DOHH2 (cell line): ENCODE results near the gene DRGX.

Experiments used
- H3F3A ChIP-seq: fragments of 200-600 bp; sonication (generic), shearing (Covaris generic); 2 replicates; pipeline ENCODE4 v1.6.0; 2016; ENCODE audit warnings: antibody characterized with exemption, mild to moderate bottlenecking; ENCODE audit not compliant: control insufficient read depth, insufficient read depth
- H3K27ac ChIP-seq: fragments of 200-600 bp; sonication (generic); 2 replicates; pipeline ENCODE4 v1.5.1; 2014; ENCODE audit warnings: low read depth, mild to moderate bottlenecking, low read length, moderate library complexity
- H3K27me3 ChIP-seq: fragments of 200-600 bp; sonication (generic); 2 replicates; pipeline ENCODE4 v1.6.1; 2014; ENCODE audit warnings: mild to moderate bottlenecking, low read length, mixed read lengths; ENCODE audit not compliant: control insufficient read depth
- H3K36me3 ChIP-seq: fragments of 200-600 bp; sonication (generic); 2 replicates; pipeline ENCODE4 v1.6.1; 2014; ENCODE audit warnings: mild to moderate bottlenecking, low read length, moderate library complexity, mixed read lengths; ENCODE audit not compliant: control insufficient read depth
- H3K4me1 ChIP-seq: fragments of 200-600 bp; sonication (generic); 2 replicates; pipeline ENCODE4 v1.6.1; 2014; ENCODE audit warnings: mild to moderate bottlenecking, low read length, mixed read lengths; ENCODE audit not compliant: control insufficient read depth
- H3K4me2 ChIP-seq: fragments of 200-600 bp; sonication (generic); 2 replicates; pipeline ENCODE4 v1.6.0; 2014; ENCODE audit warnings: mild to moderate bottlenecking, low read length, moderate library complexity
- H3K4me3 ChIP-seq: fragments of 200-600 bp; sonication (generic); 2 replicates; pipeline ENCODE4 v1.5.1; 2014; ENCODE audit warnings: mild to moderate bottlenecking, low read length, mixed read lengths
- H3K79me2 ChIP-seq: fragments of 200-600 bp; sonication (generic); 2 replicates; pipeline ENCODE4 v1.6.1; 2014; ENCODE audit warnings: mild to moderate bottlenecking, low read length, mixed read lengths; ENCODE audit not compliant: control insufficient read depth
- H3K9me2 ChIP-seq: fragments of 200-600 bp; sonication (generic); replicated peaks from 2 replicates; pipeline ENCODE4 v1.6.1; 2014; ENCODE audit warnings: mild to moderate bottlenecking, low read length, mixed read lengths; ENCODE audit not compliant: control insufficient read depth
- H3K9me3 ChIP-seq: fragments of 200-600 bp; sonication (generic); 2 replicates; pipeline ENCODE4 v1.6.1; 2014; ENCODE audit warnings: antibody characterized with exemption, low read length, mixed read lengths; ENCODE audit not compliant: control insufficient read depth, insufficient read depth
- H4K20me1 ChIP-seq: fragments of 200-600 bp; sonication (generic); 2 replicates; pipeline ENCODE4 v1.6.0; 2014; ENCODE audit warnings: low read depth, mild to moderate bottlenecking, antibody characterized with exemption, low read length, moderate library complexity; ENCODE audit not compliant: control insufficient read depth, insufficient read depth
- EZH2phosphoT487 ChIP-seq: fragments of 200-600 bp; sonication (generic); IDR thresholded peaks from 2 replicates; pipeline ENCODE4 v1.6.1; 2017; ENCODE audit warnings: borderline replicate concordance, mild to moderate bottlenecking, antibody characterized with exemption, low read length, moderate library complexity, mixed read lengths
- TF ChIP-seq, protein P1 (sequence below): fragments of 200-600 bp; sonication (generic); IDR thresholded peaks from one replicate; pipeline ENCODE4 v1.5.1; 2014; ENCODE audit warnings: antibody characterized with exemption, mild to moderate bottlenecking, low read depth, low read length; ENCODE audit not compliant: poor library complexity, severe bottlenecking

The DRGX gene

DNA sequence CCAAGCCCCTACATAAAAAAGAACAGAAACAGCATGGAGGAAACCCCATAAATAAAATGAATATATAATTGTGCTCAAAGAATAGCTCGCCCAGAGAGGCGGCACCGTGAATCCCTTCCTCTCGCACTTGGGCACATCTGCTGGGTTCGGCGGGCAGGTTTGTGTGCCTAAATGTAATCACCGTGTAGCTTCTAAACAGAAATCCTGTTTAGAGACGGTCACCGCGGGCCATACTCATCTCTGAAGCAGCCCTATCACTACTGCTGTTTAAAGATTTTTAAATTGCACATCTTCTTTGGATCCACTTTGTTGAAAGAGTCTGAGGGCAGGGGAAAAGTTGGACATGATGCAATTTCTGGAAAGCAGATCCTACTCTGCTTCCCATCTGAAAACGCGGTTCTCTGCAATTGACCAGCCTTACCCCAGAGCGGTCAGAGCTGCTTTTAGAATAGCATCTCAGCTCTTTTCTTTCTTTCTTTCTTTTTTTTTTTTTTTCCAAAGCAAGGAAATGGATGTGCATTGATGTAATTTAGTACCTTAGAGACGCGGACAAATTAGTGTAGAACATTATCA, 6.4 kb downstream of the DRGX start:
- H3K79me2 ChIP-seq: no peaks in the 10 kb centered on the region
- H3K4me3 ChIP-seq: no peak overlapping the region
- no peaks in the 10 kb centered on the region for H3F3A ChIP-seq
- TF ChIP-seq, protein P1, sequence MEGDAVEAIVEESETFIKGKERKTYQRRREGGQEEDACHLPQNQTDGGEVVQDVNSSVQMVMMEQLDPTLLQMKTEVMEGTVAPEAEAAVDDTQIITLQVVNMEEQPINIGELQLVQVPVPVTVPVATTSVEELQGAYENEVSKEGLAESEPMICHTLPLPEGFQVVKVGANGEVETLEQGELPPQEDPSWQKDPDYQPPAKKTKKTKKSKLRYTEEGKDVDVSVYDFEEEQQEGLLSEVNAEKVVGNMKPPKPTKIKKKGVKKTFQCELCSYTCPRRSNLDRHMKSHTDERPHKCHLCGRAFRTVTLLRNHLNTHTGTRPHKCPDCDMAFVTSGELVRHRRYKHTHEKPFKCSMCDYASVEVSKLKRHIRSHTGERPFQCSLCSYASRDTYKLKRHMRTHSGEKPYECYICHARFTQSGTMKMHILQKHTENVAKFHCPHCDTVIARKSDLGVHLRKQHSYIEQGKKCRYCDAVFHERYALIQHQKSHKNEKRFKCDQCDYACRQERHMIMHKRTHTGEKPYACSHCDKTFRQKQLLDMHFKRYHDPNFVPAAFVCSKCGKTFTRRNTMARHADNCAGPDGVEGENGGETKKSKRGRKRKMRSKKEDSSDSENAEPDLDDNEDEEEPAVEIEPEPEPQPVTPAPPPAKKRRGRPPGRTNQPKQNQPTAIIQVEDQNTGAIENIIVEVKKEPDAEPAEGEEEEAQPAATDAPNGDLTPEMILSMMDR: no peak
- no peak for TF ChIP-seq EZH2phosphoT487
- no peak overlapping the region for H3K27ac ChIP-seq
- no peaks in the 10 kb centered on the region for H3K9me2 ChIP-seq
- H3K4me2 ChIP-seq: no peak overlapping the region
- H4K20me1 ChIP-seq: no peaks in the 10 kb centered on the region
- no peaks in the 10 kb centered on the region for H3K36me3 ChIP-seq
- no peaks in the 10 kb centered on the region for H3K4me1 ChIP-seq
- peaks cover 22% of the 10 kb centered on the region for H3K27me3 ChIP-seq
- H3K9me3 ChIP-seq: no peaks in the 10 kb centered on the region

DNA sequence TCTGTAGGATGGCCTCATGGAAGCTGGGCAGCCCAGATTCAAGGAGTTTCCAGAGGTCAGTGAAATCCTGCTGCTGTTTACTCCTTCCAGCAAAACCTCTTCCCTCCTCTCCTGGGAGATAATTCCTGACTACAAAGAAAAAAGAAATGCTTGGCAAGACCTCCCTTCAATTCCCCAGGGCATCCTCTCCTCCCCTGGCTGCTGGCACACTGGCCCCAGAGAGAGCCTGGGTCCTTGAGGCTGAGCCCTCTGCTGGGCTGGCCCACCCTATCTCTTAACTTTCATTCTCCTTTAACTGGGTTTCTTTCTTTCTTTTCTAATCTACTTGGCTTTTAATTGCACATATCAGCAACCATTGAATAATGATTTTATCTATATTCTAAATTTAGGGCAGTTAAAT, 7.7 kb downstream of the DRGX start:
- Histone ChIP-seq H3K4me3 (no peak overlapping the region), H3F3A (no peaks in the 10 kb centered on the region), H3K9me2 (no peaks in the 10 kb centered on the region), H3K4me2 (no peak overlapping the region), H4K20me1 (no peaks in the 10 kb centered on the region), H3K79me2 (no peaks in the 10 kb centered on the region), H3K9me3 (no peaks in the 10 kb centered on the region), H3K27me3 (peaks cover 13% of the 10 kb centered on the region; the same call in 1 of the 2 replicates), H3K27ac (no peak overlapping the region), H3K4me1 (no peaks in the 10 kb centered on the region), H3K36me3 (no peaks in the 10 kb centered on the region)
- TF ChIP-seq, protein P1: no peak
- TF ChIP-seq EZH2phosphoT487: no peak

GRCh38 chr10:49387071-49387470, 8.8 kb downstream of the DRGX start:
- H3K27ac ChIP-seq: no peak overlapping the region
- no peaks in the 10 kb centered on the region for H3K79me2 ChIP-seq
- peaks cover 5% of the 10 kb centered on the region; the same call in 1 of the 2 replicates for H3K27me3 ChIP-seq
- no peaks in the 10 kb centered on the region for H3K9me3 ChIP-seq
- no peak for TF ChIP-seq EZH2phosphoT487
- TF ChIP-seq, protein P1: no peak
- H3K36me3 ChIP-seq: no peaks in the 10 kb centered on the region
- no peaks in the 10 kb centered on the region for H3K9me2 ChIP-seq
- no peak overlapping the region for H3K4me3 ChIP-seq
- H3K4me2 ChIP-seq: no peak overlapping the region
- H4K20me1 ChIP-seq: no peaks in the 10 kb centered on the region
- H3F3A ChIP-seq: no peaks in the 10 kb centered on the region
- no peaks in the 10 kb centered on the region for H3K4me1 ChIP-seq
